GM21515 (cell line): ENCODE measurements around the gene STRADB.
"Not testable (repeated sequence)": the region's sequence is repeated elsewhere in the genome, so short reads cannot be mapped to it uniquely, and the experiment has no call there.

Experiments
- ATAC-seq: cut with Tn5 transposase; IDR thresholded peaks from one replicate; pipeline ENCODE4 v1.9.1; 2021; ENCODE audit not compliant: unreplicated experiment

The STRADB gene, protein sequence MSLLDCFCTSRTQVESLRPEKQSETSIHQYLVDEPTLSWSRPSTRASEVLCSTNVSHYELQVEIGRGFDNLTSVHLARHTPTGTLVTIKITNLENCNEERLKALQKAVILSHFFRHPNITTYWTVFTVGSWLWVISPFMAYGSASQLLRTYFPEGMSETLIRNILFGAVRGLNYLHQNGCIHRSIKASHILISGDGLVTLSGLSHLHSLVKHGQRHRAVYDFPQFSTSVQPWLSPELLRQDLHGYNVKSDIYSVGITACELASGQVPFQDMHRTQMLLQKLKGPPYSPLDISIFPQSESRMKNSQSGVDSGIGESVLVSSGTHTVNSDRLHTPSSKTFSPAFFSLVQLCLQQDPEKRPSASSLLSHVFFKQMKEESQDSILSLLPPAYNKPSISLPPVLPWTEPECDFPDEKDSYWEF

GRCh38 chr2:201451292-201452057 lies at the start of gene STRADB, which contains the start of gene TRAK2:
Gene STRADB (plus strand): TSS chr2:201451740. CDS start chr2:201454841, 3,101 bp downstream.
Gene TRAK2 (minus strand): TSS chr2:201451458. CDS start chr2:201420507, 30,951 bp downstream.
- peak; percentile 97 for ATAC-seq

DNA sequence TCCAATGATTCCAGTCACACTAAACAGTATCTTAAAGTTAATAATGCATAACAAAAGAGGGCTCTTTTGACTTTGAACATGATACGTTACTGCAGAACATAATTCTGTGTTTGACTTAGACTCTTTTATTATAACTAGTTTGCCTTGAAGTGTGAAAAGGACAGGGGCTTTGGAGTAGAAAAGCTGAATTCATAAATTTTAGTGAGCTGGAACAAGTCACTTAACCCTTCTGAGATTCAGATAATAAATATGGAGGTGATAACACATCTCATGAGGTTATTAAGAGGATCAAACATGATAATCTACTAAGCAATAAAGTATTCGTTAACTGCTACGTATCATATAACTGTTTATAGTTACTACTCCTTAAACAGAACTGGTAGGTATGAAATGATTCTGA lies 49.7 kb upstream of the STRADB start:
- no peak for ATAC-seq

DNA sequence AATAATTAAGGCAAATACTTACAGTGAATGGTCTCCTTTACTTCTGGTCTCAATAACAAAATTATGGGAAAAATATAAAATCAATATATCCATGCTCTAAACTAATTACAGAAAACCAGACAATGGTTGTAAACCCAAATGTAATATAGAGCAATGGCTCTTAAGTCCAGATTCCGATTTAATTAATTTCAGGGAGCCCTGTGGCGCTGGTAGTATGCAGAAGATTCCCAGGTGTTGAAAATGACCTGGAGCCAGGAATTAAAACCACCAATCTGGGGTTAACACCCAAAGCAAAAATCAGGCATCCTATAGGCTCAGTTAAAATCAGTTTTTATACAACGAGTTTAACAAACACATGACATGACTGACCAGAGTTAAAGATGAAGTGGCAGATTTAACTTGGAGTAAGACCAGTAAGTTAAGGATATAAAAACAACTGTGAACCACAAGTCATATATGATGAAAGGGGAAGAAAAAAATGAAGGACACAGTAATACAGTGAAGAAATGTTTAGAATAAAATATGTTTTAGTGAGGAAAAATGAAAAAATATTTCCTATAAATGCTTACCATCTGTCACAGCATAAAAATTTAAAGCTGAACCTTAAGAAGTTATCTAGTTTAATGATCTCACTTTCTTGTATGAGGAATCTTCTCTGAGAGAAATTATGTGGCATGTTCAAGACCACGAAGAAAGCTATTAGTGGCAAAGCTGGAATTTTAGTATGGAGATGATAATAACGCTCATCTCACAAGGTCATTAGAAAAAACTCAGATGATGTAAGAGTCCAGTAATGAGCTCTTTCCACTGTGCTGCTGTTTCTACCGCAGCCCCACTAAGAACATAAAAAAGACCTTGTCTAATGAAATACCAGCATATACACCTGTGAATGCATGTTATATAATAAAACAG lies 48.6 kb upstream of the STRADB start:
- ATAC-seq = no peak

- ATAC-seq = no peak
Observed at GRCh38 chr2:201403880-201404279, 47.7 kb upstream of the STRADB start.

DNA sequence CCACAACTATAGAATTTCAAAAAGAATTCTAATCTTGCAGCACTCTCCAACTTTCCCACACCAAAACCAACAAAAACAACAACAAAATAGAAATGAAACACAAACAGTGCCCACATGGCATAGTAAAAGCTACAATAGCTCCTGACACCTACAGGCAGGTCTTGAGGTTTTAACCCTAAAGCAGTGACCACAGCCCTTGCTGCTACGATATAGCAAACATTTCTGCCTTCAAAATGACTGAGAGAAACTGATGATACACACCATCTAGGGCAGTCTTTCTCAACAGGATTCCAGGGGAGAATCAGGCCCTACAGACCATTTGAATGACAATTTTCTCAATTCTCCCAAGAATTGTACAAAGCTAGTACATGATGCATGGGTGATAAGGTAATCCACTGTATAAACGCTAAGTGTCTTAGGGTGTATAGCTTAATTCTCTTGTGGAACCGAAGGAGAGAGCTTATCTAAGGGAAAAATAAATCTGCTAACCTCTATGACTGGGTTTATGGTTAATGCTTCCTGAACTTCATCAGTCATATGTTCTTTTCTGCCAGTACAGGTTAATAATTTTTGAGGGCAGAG lies 46.8 kb upstream of the STRADB start:
- ATAC-seq = no peak

DNA sequence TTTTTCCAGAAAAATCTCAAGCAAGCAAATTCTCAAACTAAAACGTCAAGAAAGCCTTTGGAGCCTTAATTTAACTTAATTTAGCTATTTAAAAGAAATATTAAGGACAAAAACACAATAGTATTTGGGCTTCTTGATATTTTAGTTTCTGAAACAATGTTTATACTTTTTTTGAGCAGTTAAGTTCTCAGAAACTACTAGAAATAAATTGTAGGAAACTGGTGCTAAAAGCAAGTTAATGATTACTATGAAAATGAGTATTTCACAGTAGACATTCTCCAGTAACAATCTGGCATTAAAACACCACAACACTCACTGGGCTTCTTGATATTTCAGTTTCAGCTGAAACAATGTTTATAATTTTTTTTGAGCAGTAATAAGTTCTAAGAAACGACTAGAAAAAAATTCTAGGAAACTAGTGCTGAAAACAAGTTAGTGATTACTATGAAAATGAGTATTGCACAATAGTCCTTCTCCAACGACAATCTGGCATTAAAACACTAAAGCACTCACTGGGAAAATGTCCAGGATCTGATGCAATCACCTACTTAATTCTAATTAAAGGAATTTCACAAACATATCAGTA lies 45.4 kb upstream of the STRADB start:
- ATAC-seq = no peak

DNA sequence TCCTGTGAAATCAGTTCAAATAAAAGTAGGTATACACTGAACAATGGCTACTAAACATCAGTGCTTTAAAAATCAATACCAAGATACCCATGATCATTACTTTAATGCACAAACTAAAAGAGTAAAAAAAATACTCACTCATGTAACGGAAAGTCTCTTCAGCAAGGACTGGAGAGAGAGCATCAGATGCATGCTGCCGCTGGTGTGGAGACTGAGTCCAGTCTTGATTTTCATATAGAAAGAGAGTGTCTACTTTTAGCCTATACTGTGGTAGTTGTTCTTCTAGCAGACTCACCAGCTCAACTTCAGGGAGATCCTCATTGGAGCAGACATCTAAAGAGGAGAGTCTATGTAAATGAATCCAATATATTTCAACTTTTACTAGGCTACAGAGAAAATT lies 44.3 kb upstream of the STRADB start:
- ATAC-seq = no peak

GRCh38 chr2:201408931-201409330 lies 42.6 kb upstream of the STRADB start:
- ATAC-seq = no peak

GRCh38 chr2:201411421-201411820 lies 40.1 kb upstream of the STRADB start:
- no peak for ATAC-seq

DNA sequence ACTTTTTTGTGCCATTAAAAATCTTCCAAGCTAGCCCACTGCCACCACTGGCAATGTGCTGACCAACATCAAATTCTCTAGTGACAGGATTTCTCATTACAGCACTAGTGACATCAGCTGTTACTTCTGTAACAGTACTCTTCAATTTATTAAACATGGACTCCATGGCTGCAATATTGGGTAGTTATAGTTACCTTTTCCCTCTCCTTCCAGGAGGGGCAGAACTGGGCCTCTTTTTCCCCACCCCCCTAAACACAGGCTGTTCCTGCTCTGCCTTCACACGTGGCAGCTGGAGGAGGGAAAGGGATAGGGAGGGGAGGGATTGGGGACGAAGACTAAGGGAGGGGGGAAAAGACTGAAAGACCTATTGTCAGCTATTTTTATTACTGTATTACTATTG lies 38.4 kb upstream of the STRADB start:
- ATAC-seq = no peak

DNA sequence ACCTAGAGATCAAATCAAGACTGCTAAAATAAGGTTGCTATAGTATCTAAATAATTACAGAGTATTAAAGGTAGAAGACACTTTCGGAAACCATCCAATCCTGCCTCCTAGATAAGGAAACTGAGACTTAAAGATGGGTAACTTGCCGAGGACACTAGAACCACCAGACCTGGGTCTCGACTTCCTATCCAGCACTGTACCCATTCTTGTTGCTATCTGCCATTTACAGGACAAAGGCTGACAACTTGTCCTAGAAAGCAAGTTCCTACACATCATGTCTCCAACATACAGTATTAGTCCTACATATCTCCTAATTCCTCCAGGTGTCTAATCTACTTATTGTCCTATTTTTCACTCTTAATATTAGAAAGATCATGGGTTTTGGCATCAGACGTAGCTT lies 38.0 kb upstream of the STRADB start:
- ATAC-seq = no peak

- peak; percentile 78 for ATAC-seq
Observed at GRCh38 chr2:201414099-201415023, 37.2 kb upstream of the STRADB start.

DNA sequence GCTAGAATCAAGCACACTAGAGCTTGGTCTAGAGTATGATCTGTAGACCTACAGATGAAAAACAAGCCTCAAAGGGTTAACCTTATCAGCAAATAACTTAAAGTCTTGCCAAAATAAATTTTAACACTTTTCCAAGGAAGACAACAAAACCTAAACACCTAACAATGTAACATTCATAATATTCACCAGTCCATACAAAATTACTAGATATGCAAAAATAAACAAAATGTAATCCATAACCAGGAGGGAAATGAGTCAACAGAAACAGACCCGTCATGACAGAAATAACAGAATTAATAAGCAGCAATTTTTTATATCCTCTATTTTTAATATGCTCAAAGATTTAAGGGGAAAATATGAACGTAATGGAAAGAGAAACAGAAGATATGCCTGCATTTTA lies 36.4 kb upstream of the STRADB start:
- no peak for ATAC-seq

DNA sequence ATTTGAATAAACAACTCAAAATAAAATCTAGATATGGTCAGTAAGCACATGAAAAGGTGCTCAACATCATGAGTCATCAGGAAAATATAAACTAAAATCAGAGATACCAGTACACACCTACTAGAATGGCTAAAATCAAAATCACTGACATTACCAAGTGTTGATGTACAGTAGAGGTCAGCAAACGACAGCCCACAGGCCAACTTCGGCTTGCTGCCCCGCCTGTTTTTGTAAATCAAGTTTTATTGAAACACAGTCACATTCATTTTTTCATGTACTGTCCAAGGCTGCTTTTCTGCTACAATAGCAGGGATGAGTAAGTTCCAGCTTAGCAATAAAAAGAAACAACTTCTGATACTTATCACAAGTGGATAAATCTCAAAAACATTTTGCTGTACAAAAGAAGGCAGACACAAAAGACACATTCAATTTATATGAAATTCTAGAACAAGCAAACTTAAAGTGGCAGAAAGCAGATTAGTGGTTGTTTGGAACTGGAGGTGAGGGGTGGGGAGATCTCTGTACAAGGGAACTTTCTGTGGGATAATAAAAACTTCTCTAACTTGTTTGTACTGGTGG lies 32.4 kb upstream of the STRADB start:
- no peak for ATAC-seq

DNA sequence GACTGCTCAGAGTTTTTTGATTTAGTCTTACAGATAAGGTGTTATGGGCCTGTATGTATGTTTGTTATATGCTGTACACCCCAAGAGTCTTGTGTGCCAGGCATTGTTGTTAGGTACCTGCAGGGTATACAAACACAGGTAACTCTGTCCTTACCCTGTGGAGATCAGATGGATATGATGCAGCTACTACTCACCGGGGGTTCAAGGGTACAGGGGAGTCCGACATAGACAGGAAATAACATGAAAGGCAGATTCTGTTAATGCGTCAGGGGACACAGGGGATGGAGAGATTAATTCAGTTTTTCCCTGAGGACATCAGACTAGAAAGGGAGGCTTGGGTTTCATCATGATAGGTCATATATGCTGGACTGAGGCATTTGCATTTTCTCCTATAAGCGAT lies 31.6 kb upstream of the STRADB start:
- no peak for ATAC-seq

GRCh38 chr2:201420442-201421113 lies 31.0 kb upstream of the STRADB start:
- ATAC-seq = no peak

GRCh38 chr2:201425952-201426351 lies 25.6 kb upstream of the STRADB start:
- no peak for ATAC-seq

GRCh38 chr2:201428366-201428765 lies 23.2 kb upstream of the STRADB start:
- not testable (repeated sequence) for ATAC-seq
